PC-3 (cell line): ENCODE measurements around the gene CAMTA1. TPM values are rescaled to one million over a fixed set of nuclear protein-coding genes. Genes with fewer than 3 reads are reported as not detected.

Source experiments
- ATAC-seq: fragments of 200-7000 bp; cut with Tn5 transposase; 2 replicates; pipeline ENCODE4 v1.9.1; 2020; ENCODE audit warnings: mild to moderate bottlenecking, moderate library complexity
- BruUV-seq: library from RNA; stranded (reverse); fragments of 400-500 nt; replicated peaks from 2 replicates; lab custom pipeline; 2021; lab: Mats Ljungman, UMichigan
- CTCF ChIA-PET: fragments of 300-600 bp; sonication (Branson Sonifier 250); formaldehyde crosslinking; loops from one replicate; lab custom pipeline; 2022; ENCODE audit warnings: antibody characterized with exemption; lab: Charles Lee
- POLR2A ChIA-PET: fragments of 300-600 bp; sonication (Branson Sonifier 250); formaldehyde crosslinking; loops from one replicate; lab custom pipeline; 2022; ENCODE audit warnings: antibody characterized with exemption; ENCODE audit not compliant: unreplicated experiment; lab: Charles Lee
- DNase-seq: peaks from one replicate; pipeline ENCODE4 v3.0.0-alpha.2; 2015
- H2AFZ ChIP-seq: fragments of 300-600 bp; sonication (generic); 2 replicates; pipeline ENCODE4 v1.6.0; 2016; ENCODE audit warnings: antibody characterized with exemption, low read length
- H3F3A ChIP-seq: fragments of 300-600 bp; sonication (generic); one replicate; pipeline ENCODE4 v1.6.0; 2017; ENCODE audit warnings: antibody characterized with exemption, low read length, control low read depth, mild to moderate bottlenecking; ENCODE audit not compliant: unreplicated experiment
- H3K27ac ChIP-seq: fragments of 300-600 bp; sonication (generic); 2 replicates; pipeline ENCODE4 v1.5.1; 2016; ENCODE audit warnings: mild to moderate bottlenecking, low read length
- H3K27me3 ChIP-seq: fragments of 300-600 bp; sonication (generic); 2 replicates; pipeline ENCODE4 v1.6.1; 2016; ENCODE audit warnings: low read length, mixed read lengths
- H3K36me3 ChIP-seq: fragments of 300-600 bp; sonication (generic); 2 replicates; pipeline ENCODE4 v1.6.1; 2016; ENCODE audit warnings: low read depth, mixed run types, low read length, mixed read lengths
- H3K4me1 ChIP-seq: fragments of 300-600 bp; sonication (generic); 2 replicates; pipeline ENCODE4 v1.5.1; 2016; ENCODE audit warnings: low read length; ENCODE audit not compliant: insufficient read depth
- H3K4me2 ChIP-seq: fragments of 300-600 bp; sonication (generic); 2 replicates; pipeline ENCODE4 v1.6.0; 2016; ENCODE audit warnings: low read length
- H3K4me3 ChIP-seq: fragments of 300-600 bp; sonication (generic); 2 replicates; pipeline ENCODE4 v1.5.1; 2016; ENCODE audit warnings: mild to moderate bottlenecking, low read length, mixed read lengths
- H3K79me2 ChIP-seq: fragments of 300-600 bp; sonication (generic); 2 replicates; pipeline ENCODE4 v1.6.1; 2017; ENCODE audit warnings: low read length, mixed read lengths
- H3K9ac ChIP-seq: fragments of 300-600 bp; sonication (generic); 2 replicates; pipeline ENCODE4 v1.6.0; 2016; ENCODE audit warnings: mild to moderate bottlenecking, low read length
- H3K9me2 ChIP-seq: fragments of 300-600 bp; sonication (generic); replicated peaks from 2 replicates; pipeline ENCODE4 v1.6.1; 2016; ENCODE audit warnings: mixed run types, low read length, mixed read lengths
- H3K9me3 ChIP-seq: fragments of 300-600 bp; sonication (generic); 2 replicates; pipeline ENCODE4 v1.6.1; 2016; ENCODE audit warnings: low read length, mixed read lengths
- H4K20me1 ChIP-seq: fragments of 300-600 bp; sonication (generic); 2 replicates; pipeline ENCODE4 v1.6.1; 2016; ENCODE audit warnings: low read length, mixed read lengths
- CTCF ChIP-seq: fragments of 300-600 bp; sonication (generic); conservative IDR thresholded peaks from 2 replicates; pipeline ENCODE4 v1.5.1; 2017; ENCODE audit warnings: antibody characterized with exemption, low read depth, mild to moderate bottlenecking, low read length
- EZH2 ChIP-seq: fragments of 300-600 bp; sonication (generic); IDR thresholded peaks from one replicate; pipeline ENCODE4 v1.6.1; 2017; ENCODE audit warnings: antibody characterized with exemption, mild to moderate bottlenecking, low read length; ENCODE audit not compliant: unreplicated experiment
- EZH2phosphoT487 ChIP-seq: fragments of 300-600 bp; sonication (generic); IDR thresholded peaks from 2 replicates; pipeline ENCODE4 v1.6.1; 2018; ENCODE audit warnings: mild to moderate bottlenecking, antibody characterized with exemption, low read length, borderline replicate concordance
- intact Hi-C: fragments of 100-400 bp; cut with micrococcal nuclease; formaldehyde crosslinking; loops from 2 replicates; pipeline ENCODE4 v1.9.0; 2023
- total RNA-seq: library from RNA; depleted of rRNA; stranded (reverse); fragments of >200 nt; gene quantifications from 2 replicates; pipeline ENCODE4 v1.2.3, GENCODE V29; 2014

Gene CAMTA1
- total RNA-seq, 1 experiment from 2014 or later = 40.8 TPM

GRCh38 chr1:7636795-7637526 lies 851.7 kb downstream of the CAMTA1 start:
- Histone ChIP-seq H3F3A (no peaks in the 10 kb centered on the region), H3K9me3 (no peaks in the 10 kb centered on the region), H3K4me1 (no peaks in the 10 kb centered on the region), H2AFZ (no peak overlapping the region), H3K36me3 (no peaks in the 10 kb centered on the region), H3K9me2 (no peaks in the 10 kb centered on the region), H3K4me3 (no peak overlapping the region), H3K27ac (no peak overlapping the region), H3K27me3 (peaks cover 59% of the 10 kb centered on the region), H4K20me1 (no peaks in the 10 kb centered on the region), H3K4me2 (no peak overlapping the region), H3K79me2 (no peaks in the 10 kb centered on the region), H3K9ac (no peak overlapping the region)
- BruUV-seq = no TSS peak
- ATAC-seq (no peak), DNase-seq (no peak)
- ChIA-PET POLR2A (no interaction called here), CTCF (no interaction called here)
- intact Hi-C loops = no loop called here
- TF ChIP-seq CTCF (no peak), EZH2phosphoT487 (no peak), EZH2 (no peak)

GRCh38 chr1:7638078-7638477 lies 852.8 kb downstream of the CAMTA1 start:
- no peak overlapping the region for H3K4me2 ChIP-seq
- no peak for DNase-seq
- peaks cover 53% of the 10 kb centered on the region for H3K27me3 ChIP-seq
- BruUV-seq = no TSS peak
- no peaks in the 10 kb centered on the region for H3K4me1 ChIP-seq
- no peaks in the 10 kb centered on the region for H3K36me3 ChIP-seq
- no peak overlapping the region for H3K4me3 ChIP-seq
- TF ChIP-seq EZH2 = no peak
- H3K27ac ChIP-seq = no peak overlapping the region
- H3F3A ChIP-seq = no peaks in the 10 kb centered on the region
- H3K79me2 ChIP-seq = no peaks in the 10 kb centered on the region
- no peak for ATAC-seq
- no peaks in the 10 kb centered on the region for H3K9me3 ChIP-seq
- CTCF ChIA-PET = interaction anchor here (0.6 kb wide), 1 partner anchor 789 kb away, joined by 3 read pairs; no protein-coding TSS in a partner anchor
- intact Hi-C loops = no loop called here
- no peaks in the 10 kb centered on the region for H3K9me2 ChIP-seq
- H2AFZ ChIP-seq = no peak overlapping the region
- H4K20me1 ChIP-seq = no peaks in the 10 kb centered on the region
- H3K9ac ChIP-seq = no peak overlapping the region
- POLR2A ChIA-PET = no interaction called here

- no peaks in the 10 kb centered on the region for H4K20me1 ChIP-seq
- intact Hi-C loops = loop anchor here (10.0 kb wide), 1 partner anchor 915 kb away; no protein-coding TSS in a partner anchor
- H3F3A ChIP-seq = no peaks in the 10 kb centered on the region
- ChIA-PET POLR2A (no interaction called here), CTCF (no interaction called here)
- no peak overlapping the region for H3K4me3 ChIP-seq
- no peaks in the 10 kb centered on the region for H3K4me1 ChIP-seq
- TF ChIP-seq EZH2phosphoT487 = no peak
- no peak for TF ChIP-seq EZH2
- no peak for TF ChIP-seq CTCF
- no peaks in the 10 kb centered on the region for H3K9me2 ChIP-seq
- no peaks in the 10 kb centered on the region for H3K79me2 ChIP-seq
- DNase-seq = no peak
- no peak overlapping the region for H3K9ac ChIP-seq
- no peak overlapping the region for H3K4me2 ChIP-seq
- no peaks in the 10 kb centered on the region for H3K9me3 ChIP-seq
- no peaks in the 10 kb centered on the region for H3K36me3 ChIP-seq
- H3K27me3 ChIP-seq = peaks cover 50% of the 10 kb centered on the region
- no peak overlapping the region for H2AFZ ChIP-seq
- ATAC-seq = no peak
- no peak overlapping the region for H3K27ac ChIP-seq
- BruUV-seq = no TSS peak
Observed at GRCh38 chr1:7639435-7640131, 854.3 kb downstream of the CAMTA1 start.
